HCT116 (cell line): ENCODE measurements around the gene FAM135A. TPM values are rescaled to one million over a fixed set of nuclear protein-coding genes. Genes with fewer than 3 reads are reported as not detected.

Experiments used
- ATAC-seq: fragments of 200-7000 bp; cut with Tn5 transposase; 2 replicates; pipeline ENCODE4 v1.9.1; 2020; ENCODE audit warnings: mild to moderate bottlenecking, moderate library complexity
- BruUV-seq: library from RNA; stranded (reverse); fragments of 400-500 nt; replicated peaks from 2 replicates; lab custom pipeline; 2021; lab: Mats Ljungman, UMichigan
- CTCF ChIA-PET: fragments of 300-600 bp; sonication (Branson Sonifier 250); formaldehyde crosslinking; loops from one replicate; lab custom pipeline; 2021; ENCODE audit warnings: antibody characterized with exemption; lab: Charles Lee
- POLR2A ChIA-PET: fragments of 300-600, 350-600 bp; sonication (Branson Sonifier 250); formaldehyde crosslinking; loops from one replicate; lab custom pipeline; 2021; ENCODE audit warnings: antibody characterized with exemption; lab: Charles Lee
- RAD21 ChIA-PET, 2 experiments: fragments of 300-600 bp; sonication (Branson Sonifier 250); formaldehyde crosslinking; loops; one replicate each; lab custom pipeline; 2023; ENCODE audit warnings: low total read pairs in 2 of 2; ENCODE audit not compliant: uncharacterized antibody in 2 of 2, unreplicated experiment in 2 of 2, low non-redundant PET in 1 of 2; lab: Charles Lee
- DNase-seq: peaks from one replicate; pipeline ENCODE4 v3.0.0-alpha.2; 2010; ENCODE audit warnings: low read depth, low spot score
- H2AFZ ChIP-seq: fragments of 200-600 bp; shearing (Covaris generic), sonication (generic); 2 replicates; pipeline ENCODE4 v1.6.1; 2017; ENCODE audit warnings: low read depth, mixed run types, mixed read lengths, antibody characterized with exemption, low read length; ENCODE audit not compliant: poor library complexity, severe bottlenecking
- H3K27ac ChIP-seq: 2 replicates; pipeline ENCODE4 v1.5.1; 2012; ENCODE audit warnings: low read depth, low read length
- H3K27me3 ChIP-seq: fragments of 200-600 bp; sonication (generic); 2 replicates; pipeline ENCODE4 v1.6.1; 2016; ENCODE audit warnings: mixed run types, low read length, mixed read lengths; ENCODE audit not compliant: insufficient read depth
- H3K36me3 ChIP-seq, 2 experiments: fragments of 200-500 bp in 1 of 2; fragments of 200-600 bp in 1 of 2; sonication (Bioruptor generic) in 1 of 2; sonication (generic) in 1 of 2; 2 replicates each; pipeline versions ENCODE4 v1.5.1 to v1.6.1; 2014 to 2016; ENCODE audit warnings: low read length in 2 of 2, inconsistent platforms in 1 of 2, mixed read lengths in 1 of 2, mixed run types in 1 of 2; ENCODE audit not compliant: insufficient read depth in 2 of 2, control insufficient read depth in 1 of 2
- H3K4me1 ChIP-seq, 2 experiments: fragments of 200-600 bp in 1 of 2; sonication (generic) in 1 of 2; 2 replicates each; pipeline versions ENCODE4 v1.5.1 to v1.6.1; 2012 to 2017; ENCODE audit warnings: low read length in 2 of 2, inconsistent platforms in 1 of 2, mild to moderate bottlenecking in 1 of 2, mixed read lengths in 1 of 2, mixed run types in 1 of 2, moderate library complexity in 1 of 2; ENCODE audit not compliant: insufficient read depth in 2 of 2, control insufficient read depth in 1 of 2
- H3K4me2 ChIP-seq: fragments of 200-600 bp; sonication (generic); 2 replicates; pipeline ENCODE4 v1.6.1; 2017; ENCODE audit warnings: mixed run types, low read length, mixed read lengths
- H3K4me3 ChIP-seq, 2 experiments: fragments of 200-600 bp in 1 of 2; sonication (generic) in 1 of 2; replicated peaks in 1 of 2; 2 replicates each; pipeline ENCODE4 v1.5.1; 2011 to 2016; ENCODE audit warnings: low read length in 2 of 2, control low read depth in 1 of 2, low read depth in 1 of 2, mild to moderate bottlenecking in 1 of 2, mixed read lengths in 1 of 2, mixed run types in 1 of 2
- H3K79me2 ChIP-seq: fragments of 200-600 bp; sonication (generic); 2 replicates; pipeline ENCODE4 v1.6.1; 2017; ENCODE audit warnings: mild to moderate bottlenecking, mixed run types, low read length, moderate library complexity, mixed read lengths; ENCODE audit not compliant: insufficient read depth
- H3K9ac ChIP-seq: fragments of 200-600 bp; sonication (generic); 2 replicates; pipeline ENCODE4 v1.6.1; 2016; ENCODE audit warnings: low read length, mixed read lengths
- H3K9me2 ChIP-seq: fragments of 200-600 bp; sonication (generic), shearing (Covaris generic); 2 replicates; pipeline ENCODE4 v1.6.1; 2017; ENCODE audit warnings: mixed run types, mild to moderate bottlenecking, moderate library complexity; ENCODE audit not compliant: insufficient read depth
- H3K9me3 ChIP-seq, 2 experiments: fragments of 200-500 bp in 1 of 2; fragments of 200-600 bp in 1 of 2; sonication (Bioruptor generic) in 1 of 2; sonication (generic) in 1 of 2; 2 replicates each; pipeline ENCODE4 v1.6.1; 2014 to 2017; ENCODE audit warnings: low read length in 2 of 2, mixed read lengths in 2 of 2, inconsistent platforms in 1 of 2, low read depth in 1 of 2, mild to moderate bottlenecking in 1 of 2, mixed run types in 1 of 2, moderate library complexity in 1 of 2; ENCODE audit not compliant: control insufficient read depth in 1 of 2, insufficient read depth in 1 of 2
- H4K20me1 ChIP-seq: fragments of 200-600 bp; sonication (generic), shearing (Covaris generic); 2 replicates; pipeline ENCODE4 v1.6.1; 2017; ENCODE audit warnings: mixed run types, mild to moderate bottlenecking, moderate library complexity; ENCODE audit not compliant: insufficient read depth
- ATF3 ChIP-seq: IDR thresholded peaks from 2 replicates; pipeline ENCODE4 v1.6.1; 2012
- CBX3 ChIP-seq: IDR thresholded peaks from 2 replicates; pipeline ENCODE4 v1.6.1; 2012; ENCODE audit warnings: low read depth
- CEBPB ChIP-seq: IDR thresholded peaks from 2 replicates; pipeline ENCODE4 v1.6.1; 2012; ENCODE audit warnings: low read depth
- CTCF ChIP-seq, 3 experiments: fragments of 200-600 bp in 1 of 3; sonication (generic) in 1 of 3; IDR thresholded peaks in 2 of 3; conservative IDR thresholded peaks in 1 of 3; 2 replicates each; pipeline ENCODE4 v1.5.1; 2012 to 2017; ENCODE audit warnings: low read depth in 2 of 3, low read length in 2 of 3, antibody characterized with exemption in 1 of 3, borderline replicate concordance in 1 of 3, control low read depth in 1 of 3, mild to moderate bottlenecking in 1 of 3, mixed read lengths in 1 of 3, mixed run types in 1 of 3, moderate library complexity in 1 of 3; ENCODE audit not compliant: insufficient read depth in 1 of 3
- EGR1 ChIP-seq: IDR thresholded peaks from 2 replicates; pipeline ENCODE4 v1.6.1; 2012; ENCODE audit warnings: low read depth
- EZH2 ChIP-seq: fragments of 200-600 bp; sonication (generic); IDR thresholded peaks from 2 replicates; pipeline ENCODE4 v1.6.1; 2017; ENCODE audit warnings: antibody characterized with exemption, mixed run types
- FOSL1 ChIP-seq: IDR thresholded peaks from 2 replicates; pipeline ENCODE4 v1.6.1; 2012; ENCODE audit warnings: low read depth
- JUND ChIP-seq: IDR thresholded peaks from 2 replicates; pipeline ENCODE4 v1.6.1; 2012
- MAX ChIP-seq: IDR thresholded peaks from 2 replicates; pipeline ENCODE4 v1.6.1; 2012
- POLR2A ChIP-seq: IDR thresholded peaks from 2 replicates; pipeline ENCODE4 v1.7.0; 2011; ENCODE audit warnings: borderline replicate concordance; ENCODE audit not compliant: insufficient read depth, insufficient read length; ENCODE audit errors: extremely low read depth
- RAD21 ChIP-seq: IDR thresholded peaks from 2 replicates; pipeline ENCODE4 v1.6.1; 2012; ENCODE audit warnings: low read depth, mild to moderate bottlenecking
- SP1 ChIP-seq: IDR thresholded peaks from 2 replicates; pipeline ENCODE4 v1.6.1; 2012; ENCODE audit warnings: low read depth
- SRF ChIP-seq: IDR thresholded peaks from 2 replicates; pipeline ENCODE4 v1.6.1; 2012; ENCODE audit warnings: low read depth
- TCF7L2 ChIP-seq: IDR thresholded peaks from 2 replicates; pipeline ENCODE4 v1.7.0; 2011; ENCODE audit warnings: borderline replicate concordance, inconsistent platforms; ENCODE audit not compliant: insufficient read depth, insufficient read length; ENCODE audit errors: extremely low read depth
- YY1 ChIP-seq: IDR thresholded peaks from 2 replicates; pipeline ENCODE4 v1.6.1; 2011; ENCODE audit warnings: low read length, low read depth, moderate library complexity, mild to moderate bottlenecking; ENCODE audit not compliant: insufficient replicate concordance; ENCODE audit errors: extremely low read depth
- ZFX ChIP-seq: fragments of 450-650 bp; IDR thresholded peaks from 2 replicates; pipeline ENCODE4 v1.6.1; 2017
- intact Hi-C: fragments of 100-400 bp; cut with micrococcal nuclease; formaldehyde crosslinking; loops from 2 replicates; pipeline ENCODE4 v1.10.0; 2022
- total RNA-seq: library from RNA; stranded (reverse); gene quantifications from one replicate; pipeline ENCODE4 v1.2.1, GENCODE V29; 2021; ENCODE audit not compliant: unreplicated experiment
- TF ChIP-seq, protein P1 (sequence below): IDR thresholded peaks from 2 replicates; pipeline ENCODE4 v1.6.1; 2011; ENCODE audit warnings: mild to moderate bottlenecking, low read length, moderate library complexity; ENCODE audit not compliant: insufficient replicate concordance; ENCODE audit errors: extremely low read depth

The FAM135A gene
- total RNA-seq, 1 experiment from 2014 or later: 20.8 TPM

- ChIA-PET RAD21 (no interaction called here), CTCF (no interaction called here), POLR2A (no interaction called here)
- H3K27ac ChIP-seq: no peak overlapping the region
- no peak overlapping the region for H3K9ac ChIP-seq
- DNase-seq (no peak), ATAC-seq (no peak)
- H3K4me2 ChIP-seq: no peak overlapping the region
- no peak overlapping the region for H3K4me3 ChIP-seq
- H3K9me3 ChIP-seq: no peaks in the 10 kb centered on the region
- no peaks in the 10 kb centered on the region for H3K79me2 ChIP-seq
- H3K27me3 ChIP-seq: no peaks in the 10 kb centered on the region
- no peak overlapping the region for H2AFZ ChIP-seq
- H3K36me3 ChIP-seq: no peaks in the 10 kb centered on the region
- H4K20me1 ChIP-seq: no peaks in the 10 kb centered on the region
- BruUV-seq: no TSS peak
- H3K9me2 ChIP-seq: no peaks in the 10 kb centered on the region
- intact Hi-C loops: loop anchor here (5.0 kb wide), 1 partner anchor 39 kb away; no protein-coding TSS in a partner anchor
- TF ChIP-seq POLR2A (no peak), CTCF (IDR thresholded peaks at IDR 0.05 in 2 of 3, conservative IDR thresholded peaks at IDR 0.05 in 1 of 3; ENCODE audit: borderline replicate concordance in 1 of 3, insufficient read depth in 1 of 3, low read depth in 2 of 3, low read length in 2 of 3) (no peak), CBX3 (no peak), ATF3 (no peak), SRF (no peak), EGR1 (no peak), FOSL1 (no peak), YY1 (no peak), SP1 (no peak), RAD21 (no peak), MAX (no peak), CEBPB (no peak), EZH2 (no peak), TCF7L2 (no peak), ZFX (no peak), JUND (no peak)
- TF ChIP-seq, protein P1, sequence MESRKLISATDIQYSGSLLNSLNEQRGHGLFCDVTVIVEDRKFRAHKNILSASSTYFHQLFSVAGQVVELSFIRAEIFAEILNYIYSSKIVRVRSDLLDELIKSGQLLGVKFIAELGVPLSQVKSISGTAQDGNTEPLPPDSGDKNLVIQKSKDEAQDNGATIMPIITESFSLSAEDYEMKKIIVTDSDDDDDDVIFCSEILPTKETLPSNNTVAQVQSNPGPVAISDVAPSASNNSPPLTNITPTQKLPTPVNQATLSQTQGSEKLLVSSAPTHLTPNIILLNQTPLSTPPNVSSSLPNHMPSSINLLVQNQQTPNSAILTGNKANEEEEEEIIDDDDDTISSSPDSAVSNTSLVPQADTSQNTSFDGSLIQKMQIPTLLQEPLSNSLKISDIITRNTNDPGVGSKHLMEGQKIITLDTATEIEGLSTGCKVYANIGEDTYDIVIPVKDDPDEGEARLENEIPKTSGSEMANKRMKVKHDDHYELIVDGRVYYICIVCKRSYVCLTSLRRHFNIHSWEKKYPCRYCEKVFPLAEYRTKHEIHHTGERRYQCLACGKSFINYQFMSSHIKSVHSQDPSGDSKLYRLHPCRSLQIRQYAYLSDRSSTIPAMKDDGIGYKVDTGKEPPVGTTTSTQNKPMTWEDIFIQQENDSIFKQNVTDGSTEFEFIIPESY: no peak
- no peaks in the 10 kb centered on the region for H3K4me1 ChIP-seq
Observed at GRCh38 chr6:70593118-70593486, 179.8 kb downstream of the FAM135A start.
